Chondrocyte (in vitro differentiated cells): ENCODE results near the gene HPS1. TPM values are rescaled to one million over a fixed set of nuclear protein-coding genes. Genes with fewer than 3 reads are reported as not detected.

ENCODE experiments used
- DNase-seq: peaks from one replicate; pipeline ENCODE4 v3.0.0; 2021; ENCODE audit warnings: mixed read lengths, low spot score
- H3K27ac Mint-ChIP-seq: one replicate; pipeline ENCODE4 v1.8.0; 2021; ENCODE audit warnings: mild to moderate bottlenecking, moderate library complexity, mixed read lengths; ENCODE audit not compliant: unreplicated experiment
- H3K27me3 Mint-ChIP-seq: 2 replicates; pipeline ENCODE4 v1.8.0; 2021; ENCODE audit warnings: low read depth, mixed read lengths
- H3K36me3 Mint-ChIP-seq: 2 replicates; pipeline ENCODE4 v1.8.0; 2021; ENCODE audit warnings: low read depth, mixed read lengths
- H3K4me1 Mint-ChIP-seq: 2 replicates; pipeline ENCODE4 v1.8.0; 2021; ENCODE audit warnings: low read depth, mild to moderate bottlenecking, mixed read lengths
- H3K4me3 Mint-ChIP-seq: one replicate; pipeline ENCODE4 v1.8.0; 2021; ENCODE audit warnings: mild to moderate bottlenecking, moderate library complexity, mixed read lengths; ENCODE audit not compliant: unreplicated experiment
- H3K9me3 Mint-ChIP-seq: 2 replicates; pipeline ENCODE4 v1.8.0; 2021; ENCODE audit warnings: low read depth, mixed read lengths
- total RNA-seq: library from RNA; stranded (reverse); gene quantifications from 3 replicates; pipeline ENCODE4 v1.2.1, GENCODE V29; 2021
- TF ChIP-seq, protein P1 (sequence below): fragments of 200-600 bp; sonication (generic); IDR thresholded peaks from 2 replicates; pipeline ENCODE4 v1.5.0; 2021; ENCODE audit warnings: antibody characterized with exemption, mild to moderate bottlenecking, moderate library complexity

Gene HPS1
- total RNA-seq, 1 donor from 2014 or later: 50.5 TPM

DNA sequence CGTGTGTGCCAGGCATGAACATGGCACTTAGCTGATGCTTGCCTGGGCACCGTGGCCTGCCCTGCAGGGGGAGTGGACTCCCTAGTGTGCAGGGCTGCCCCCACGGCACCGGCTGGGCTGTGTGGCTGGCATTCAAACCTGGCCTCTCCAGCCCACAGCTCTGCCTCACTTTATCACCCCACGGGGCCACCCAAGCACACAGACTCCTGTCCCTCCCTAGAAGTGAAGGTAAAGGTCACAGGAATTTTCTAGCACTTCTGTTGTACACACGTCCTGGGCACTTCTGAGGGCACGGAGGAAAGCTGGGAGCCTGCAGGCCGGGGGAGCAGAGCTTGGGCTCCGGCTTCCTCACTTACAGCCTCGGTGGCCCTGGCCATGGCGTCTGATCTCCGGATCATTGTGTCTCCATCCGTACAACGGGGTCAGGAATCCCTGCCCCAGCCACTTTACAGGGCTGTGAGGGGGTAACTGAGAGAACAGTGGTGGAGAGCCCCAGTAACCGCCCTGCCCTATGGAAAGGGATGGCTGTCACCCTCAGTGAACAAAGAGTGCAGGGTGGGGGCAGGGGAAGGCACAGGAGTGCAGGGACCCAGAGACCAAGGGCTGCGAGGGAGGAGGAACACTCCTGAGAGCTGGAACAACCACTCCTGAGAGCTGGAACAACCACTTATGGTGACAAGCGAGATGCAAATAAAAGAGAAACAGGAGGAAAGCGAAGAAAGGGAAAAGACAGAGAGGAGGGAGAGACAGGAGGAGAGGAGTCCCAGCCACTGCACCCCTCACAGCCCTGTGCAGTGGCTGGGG, 27.9 kb downstream of the HPS1 start:
- peaks cover 21% of the 10 kb centered on the region for H3K4me1 Mint-ChIP-seq
- TF ChIP-seq, protein P1, sequence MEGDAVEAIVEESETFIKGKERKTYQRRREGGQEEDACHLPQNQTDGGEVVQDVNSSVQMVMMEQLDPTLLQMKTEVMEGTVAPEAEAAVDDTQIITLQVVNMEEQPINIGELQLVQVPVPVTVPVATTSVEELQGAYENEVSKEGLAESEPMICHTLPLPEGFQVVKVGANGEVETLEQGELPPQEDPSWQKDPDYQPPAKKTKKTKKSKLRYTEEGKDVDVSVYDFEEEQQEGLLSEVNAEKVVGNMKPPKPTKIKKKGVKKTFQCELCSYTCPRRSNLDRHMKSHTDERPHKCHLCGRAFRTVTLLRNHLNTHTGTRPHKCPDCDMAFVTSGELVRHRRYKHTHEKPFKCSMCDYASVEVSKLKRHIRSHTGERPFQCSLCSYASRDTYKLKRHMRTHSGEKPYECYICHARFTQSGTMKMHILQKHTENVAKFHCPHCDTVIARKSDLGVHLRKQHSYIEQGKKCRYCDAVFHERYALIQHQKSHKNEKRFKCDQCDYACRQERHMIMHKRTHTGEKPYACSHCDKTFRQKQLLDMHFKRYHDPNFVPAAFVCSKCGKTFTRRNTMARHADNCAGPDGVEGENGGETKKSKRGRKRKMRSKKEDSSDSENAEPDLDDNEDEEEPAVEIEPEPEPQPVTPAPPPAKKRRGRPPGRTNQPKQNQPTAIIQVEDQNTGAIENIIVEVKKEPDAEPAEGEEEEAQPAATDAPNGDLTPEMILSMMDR: no peak
- H3K27me3 Mint-ChIP-seq: no peaks in the 10 kb centered on the region
- H3K9me3 Mint-ChIP-seq: no peaks in the 10 kb centered on the region
- DNase-seq: no peak
- no peak overlapping the region for H3K4me3 Mint-ChIP-seq
- H3K27ac Mint-ChIP-seq: no peak overlapping the region
- peaks cover 6% of the 10 kb centered on the region for H3K36me3 Mint-ChIP-seq

DNA sequence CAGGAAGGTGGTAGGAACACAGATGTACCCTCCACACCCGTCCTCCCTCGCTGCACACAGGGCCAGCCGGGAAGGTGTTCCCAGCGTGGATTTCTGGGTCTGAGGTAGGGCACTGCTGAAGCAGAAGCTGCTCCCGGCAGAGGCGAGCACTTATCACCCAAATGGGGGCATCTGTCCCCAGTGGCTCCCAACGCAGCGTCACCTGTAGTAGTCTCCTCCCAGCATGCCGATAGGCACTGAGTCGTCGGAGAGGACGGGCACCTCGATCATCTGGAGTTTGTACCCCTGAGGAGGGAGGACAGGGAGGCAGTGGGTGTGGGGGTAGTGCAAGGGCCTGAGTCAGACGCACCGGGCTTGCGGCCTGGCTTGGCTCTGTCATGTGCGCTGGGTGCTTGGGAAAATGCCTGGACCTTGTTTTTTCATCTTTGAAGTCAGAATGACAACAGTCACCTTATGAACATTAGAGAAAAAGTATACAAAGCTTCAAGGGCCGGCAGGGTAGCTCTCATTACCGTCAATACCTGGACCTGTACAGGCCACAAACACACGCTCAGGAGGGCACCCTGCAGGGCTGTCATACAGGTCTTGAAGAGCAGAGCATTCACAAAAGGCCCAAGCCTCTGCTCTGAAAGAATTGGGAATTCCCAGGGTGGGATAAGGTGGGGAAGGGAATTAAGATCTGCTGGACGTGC, 28.6 kb downstream of the HPS1 start:
- TF ChIP-seq, protein P1: no peak
- Mint-ChIP-seq H3K36me3 (peaks cover 6% of the 10 kb centered on the region), H3K27me3 (no peaks in the 10 kb centered on the region), H3K4me1 (peaks cover 21% of the 10 kb centered on the region), H3K9me3 (no peaks in the 10 kb centered on the region), H3K4me3 (no peak overlapping the region), H3K27ac (no peak overlapping the region)
- DNase-seq: no peak

DNA sequence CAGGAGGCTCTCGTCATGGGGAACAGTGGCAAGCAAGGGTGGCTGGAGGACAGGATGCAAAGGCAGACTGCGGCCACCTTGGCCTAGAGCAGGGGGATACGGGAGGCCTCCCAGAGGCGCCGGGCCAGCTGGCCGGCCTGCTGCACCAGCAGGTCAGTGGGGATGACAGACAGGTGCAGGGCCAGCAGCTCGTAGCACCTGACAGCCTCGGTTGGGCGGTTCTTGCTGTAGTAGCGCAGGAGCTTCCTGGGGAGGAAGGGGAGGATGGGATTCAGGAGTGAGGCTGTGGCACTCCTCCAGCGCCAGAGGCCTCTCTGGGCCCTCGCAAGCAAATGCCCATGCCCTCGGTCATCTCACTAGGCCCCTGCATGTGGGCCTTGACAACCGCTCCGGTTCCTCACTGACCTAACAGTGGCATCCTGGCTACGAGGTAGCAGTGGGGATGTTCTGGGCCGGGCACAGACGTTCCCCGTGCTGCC, 29.2 kb downstream of the HPS1 start:
- no peaks in the 10 kb centered on the region for H3K9me3 Mint-ChIP-seq
- peaks cover 21% of the 10 kb centered on the region for H3K4me1 Mint-ChIP-seq
- no peaks in the 10 kb centered on the region for H3K27me3 Mint-ChIP-seq
- peaks cover 6% of the 10 kb centered on the region for H3K36me3 Mint-ChIP-seq
- no peak overlapping the region for H3K4me3 Mint-ChIP-seq
- no peak overlapping the region for H3K27ac Mint-ChIP-seq
- DNase-seq: no peak
- TF ChIP-seq, protein P1: no peak

DNA sequence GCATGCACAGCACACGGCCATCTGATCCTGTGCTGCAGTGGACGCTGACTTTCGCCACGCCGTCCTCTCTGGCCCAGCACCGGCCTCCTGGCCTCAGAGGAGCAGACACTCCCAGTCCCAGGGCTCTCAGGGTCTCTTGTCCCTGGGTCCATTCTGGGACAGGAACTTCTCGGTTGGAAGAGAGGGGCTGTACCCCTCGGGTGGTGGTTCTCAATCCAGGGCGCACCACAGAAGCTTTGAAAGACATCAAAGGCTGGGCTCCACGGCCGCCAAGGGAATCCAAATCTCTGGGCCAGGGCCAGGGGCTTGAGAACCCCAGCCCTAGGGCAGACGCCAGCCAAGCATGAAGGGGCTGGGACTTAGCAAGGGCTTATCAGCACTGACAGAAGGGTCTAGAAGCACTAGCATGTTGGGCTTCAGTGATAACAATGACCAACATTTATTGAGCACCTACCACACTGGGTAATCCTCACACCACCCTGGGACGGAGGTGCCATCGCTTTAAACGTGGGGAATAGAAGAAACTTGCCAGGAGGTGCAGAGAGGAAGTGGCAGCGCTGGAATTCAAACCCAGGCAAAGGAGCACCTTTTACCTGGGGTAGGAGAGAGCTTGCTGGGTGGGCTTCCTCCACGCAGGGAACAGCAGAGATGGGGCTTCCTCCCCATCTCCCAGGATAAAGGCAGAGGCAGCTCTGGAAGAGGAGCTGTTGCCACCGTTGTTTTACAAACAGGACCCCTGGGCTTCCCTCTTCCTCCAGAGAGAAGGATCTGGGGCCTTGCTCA, 29.9 kb downstream of the HPS1 start:
- Mint-ChIP-seq H3K4me1 (peaks cover 23% of the 10 kb centered on the region), H3K36me3 (peaks cover 6% of the 10 kb centered on the region), H3K27ac (no peak overlapping the region), H3K27me3 (no peaks in the 10 kb centered on the region), H3K4me3 (no peak overlapping the region), H3K9me3 (no peaks in the 10 kb centered on the region)
- TF ChIP-seq, protein P1: no peak
- no peak for DNase-seq

DNA sequence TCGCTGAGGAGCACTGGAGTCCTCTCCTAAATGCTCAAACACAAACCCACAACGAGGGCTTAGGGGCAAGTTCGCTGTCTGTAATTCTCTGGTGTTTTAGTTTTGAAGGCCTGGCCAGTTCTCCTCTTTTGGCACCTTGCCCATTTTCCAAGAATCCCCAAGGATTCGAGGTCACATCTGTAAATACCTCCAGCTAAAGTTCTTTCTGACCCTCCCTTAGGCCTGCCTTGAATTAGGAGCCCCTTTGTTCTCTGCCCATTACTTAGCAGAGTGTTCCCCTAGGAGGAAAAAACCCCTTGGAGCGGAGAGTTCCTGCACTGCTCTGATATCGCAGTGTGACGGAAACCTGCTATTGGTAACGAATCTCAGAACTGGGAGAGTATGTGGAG, 31.0 kb downstream of the HPS1 start:
- DNase-seq: no peak
- Mint-ChIP-seq H3K9me3 (no peaks in the 10 kb centered on the region), H3K27me3 (no peaks in the 10 kb centered on the region), H3K27ac (peak overlapping the region; percentile 37), H3K4me3 (no peak overlapping the region), H3K36me3 (peaks cover 6% of the 10 kb centered on the region), H3K4me1 (peaks cover 25% of the 10 kb centered on the region)
- TF ChIP-seq, protein P1: no peak
